K562 (cell line): ENCODE measurements around the gene MAP3K20. TPM values are rescaled to one million over a fixed set of nuclear protein-coding genes. Genes with fewer than 3 reads are reported as not detected.

Experiments
- ATAC-seq: fragments of 200-7000 bp; cut with Tn5 transposase; 3 replicates; pipeline ENCODE4 v1.9.1; 2020; ENCODE audit warnings: moderate library complexity
- BruUV-seq: library from RNA; stranded (reverse); fragments of 400-500 nt; replicated peaks from 2 replicates; lab custom pipeline; 2021; lab: Mats Ljungman, UMichigan
- CTCF ChIA-PET: fragments of 300-600 bp; formaldehyde crosslinking; extraction: SDS; loops from one replicate; lab custom pipeline; 2021; ENCODE audit warnings: low intra/inter-chr PET ratio; lab: Yijun Ruan, JAX
- POLR2A ChIA-PET: fragments of 300-600, 350-650 bp; sonication (Branson Sonifier 250); formaldehyde crosslinking; extraction: SDS; loops from one replicate; lab custom pipeline; 2021; ENCODE audit warnings: antibody characterized with exemption, inconsistent platforms; lab: Yijun Ruan, JAX
- DNase-seq, 4 experiments: peaks; one replicate each; pipeline versions ENCODE4 v3.0.0 to v3.0.0-alpha.2; 2011 to 2018; ENCODE audit warnings: low spot score in 3 of 4, mixed read lengths in 3 of 4; ENCODE audit errors: extremely low read depth in 1 of 4
- FAIRE-seq: peaks from 2 replicates; lab custom pipeline; 2011; peaks lifted over from hg19 to GRCh38; lab: Jason Lieb, UNC
- H2AFZ ChIP-seq: 2 replicates; pipeline ENCODE4 v1.6.0; 2011; ENCODE audit warnings: low read depth, low read length, control low read depth, inconsistent platforms
- H3K27ac ChIP-seq: fragments of 200-600 bp; 3 replicates; pipeline ENCODE4 v1.8.0; 2011; ENCODE audit warnings: low read depth, mild to moderate bottlenecking, control low read depth, inconsistent platforms, low read length, moderate library complexity, mixed read lengths; ENCODE audit errors: extremely low read depth
- H3K27me3 ChIP-seq, 2 experiments: fragments of 300-600 bp in 1 of 2; 2 replicates in 1 of 2; 3 replicates in 1 of 2; pipeline versions ENCODE4 v1.6.0 to v1.8.0; 2011; ENCODE audit warnings: inconsistent platforms in 2 of 2, low read length in 2 of 2, mild to moderate bottlenecking in 1 of 2, mixed read lengths in 1 of 2, moderate library complexity in 1 of 2; ENCODE audit not compliant: control insufficient read depth in 2 of 2, insufficient read depth in 2 of 2
- H3K36me3 ChIP-seq: fragments of 300-600 bp; 3 replicates; pipeline ENCODE4 v1.8.0; 2011; ENCODE audit warnings: mild to moderate bottlenecking, low read length, inconsistent platforms; ENCODE audit not compliant: control insufficient read depth, insufficient read depth
- H3K4me1 ChIP-seq, 2 experiments: fragments of 200-600 bp in 1 of 2; replicated peaks in 1 of 2; 2 replicates in 1 of 2; 3 replicates in 1 of 2; pipeline versions ENCODE4 v1.5.1 to v1.8.0; 2011; ENCODE audit warnings: inconsistent platforms in 2 of 2, low read length in 2 of 2, mild to moderate bottlenecking in 1 of 2, mixed read lengths in 1 of 2, moderate library complexity in 1 of 2; ENCODE audit not compliant: control insufficient read depth in 2 of 2, insufficient read depth in 2 of 2
- H3K4me2 ChIP-seq: 2 replicates; pipeline ENCODE4 v1.6.1; 2011; ENCODE audit warnings: low read length, control low read depth, inconsistent platforms, mixed read lengths; ENCODE audit not compliant: insufficient read depth
- H3K4me3 ChIP-seq: fragments of 200-600 bp; sonication (generic), shearing (Covaris generic); 2 replicates; pipeline ENCODE4 v1.5.1; 2016; ENCODE audit warnings: control low read depth, inconsistent platforms
- H3K79me2 ChIP-seq: fragments of 200-600 bp; 3 replicates; pipeline ENCODE4 v1.8.0; 2011; ENCODE audit warnings: low read length, inconsistent platforms; ENCODE audit not compliant: control insufficient read depth, insufficient read depth
- H3K9ac ChIP-seq, 2 experiments: 2 replicates each; pipeline versions ENCODE4 v1.6.0 to v1.6.1; 2011; ENCODE audit warnings: low read depth in 2 of 2, low read length in 2 of 2, control low read depth in 1 of 2, inconsistent platforms in 1 of 2, mild to moderate bottlenecking in 1 of 2, mixed read lengths in 1 of 2; ENCODE audit not compliant: insufficient read depth in 1 of 2
- H3K9me1 ChIP-seq: one replicate; pipeline ENCODE4 v1.6.0; 2011; ENCODE audit warnings: inconsistent platforms, mild to moderate bottlenecking, low read length, moderate library complexity; ENCODE audit not compliant: control insufficient read depth, insufficient read depth
- H3K9me3 ChIP-seq: replicated peaks from 2 replicates; pipeline ENCODE4 v1.5.1; 2011; ENCODE audit warnings: low read depth, low read length, inconsistent platforms; ENCODE audit not compliant: control insufficient read depth, insufficient read depth
- H4K20me1 ChIP-seq: replicated peaks from 2 replicates; pipeline ENCODE4 v1.6.1; 2011; ENCODE audit warnings: low read length, inconsistent platforms, mixed read lengths; ENCODE audit not compliant: control insufficient read depth, insufficient read depth
- DACH1 ChIP-seq: fragments of 450-650 bp; IDR thresholded peaks from 2 replicates; pipeline ENCODE4 v1.6.1; 2018; ENCODE audit not compliant: partially characterized antibody
- ELF2 ChIP-seq: fragments of 250-450 bp; sonication (Bioruptor Pico); IDR thresholded peaks from 2 replicates; pipeline ENCODE4 v1.5.0; 2021; ENCODE audit warnings: mild to moderate bottlenecking
- FOXM1 ChIP-seq, 2 experiments: fragments of 450-650 bp in 1 of 2; sonication (generic) in 1 of 2; formaldehyde crosslinking in 1 of 2; IDR thresholded peaks; 2 replicates each; pipeline versions ENCODE4 v1.6.1 to v1.9.0; 2017 to 2022; ENCODE audit warnings: low read depth in 2 of 2, mild to moderate bottlenecking in 2 of 2, missing genetic modification reagents in 1 of 2, moderate library complexity in 1 of 2
- HNRNPK ChIP-seq: fragments of 200-400 bp; formaldehyde crosslinking; IDR thresholded peaks from one replicate; pipeline ENCODE4 v1.6.1; 2018; ENCODE audit warnings: mild to moderate bottlenecking, low read depth, low read length; ENCODE audit not compliant: poor library complexity, severe bottlenecking
- KDM2B ChIP-seq: fragments of 250-450 bp; sonication (Bioruptor Pico); IDR thresholded peaks from 2 replicates; pipeline ENCODE4 v1.8.0; 2021; ENCODE audit warnings: mild to moderate bottlenecking, moderate library complexity
- KLF10 ChIP-seq: fragments of 250-450 bp; sonication (Bioruptor Pico); IDR thresholded peaks from 2 replicates; pipeline ENCODE4 v1.6.1; 2021; ENCODE audit warnings: matching md5 sums
- MEF2D ChIP-seq: conservative IDR thresholded peaks from 2 replicates; pipeline ENCODE4 v1.6.1; 2016; ENCODE audit warnings: low read depth, missing genetic modification characterization, missing compliant biosample characterization
- MIER1 ChIP-seq: fragments of 450-650 bp; IDR thresholded peaks from 2 replicates; pipeline ENCODE4 v1.6.1; 2016; ENCODE audit warnings: antibody characterized with exemption, mild to moderate bottlenecking, low read depth
- PYGO2 ChIP-seq: fragments of 450-650 bp; IDR thresholded peaks from 2 replicates; pipeline ENCODE4 v1.6.1; 2016; ENCODE audit warnings: mild to moderate bottlenecking, missing genetic modification characterization, moderate library complexity, missing compliant biosample characterization
- STAT5A ChIP-seq: IDR thresholded peaks from 2 replicates; pipeline ENCODE4 v1.6.1; 2012; ENCODE audit warnings: low read length, inconsistent platforms, borderline replicate concordance
- STAT5B ChIP-seq: fragments of 250-450 bp; sonication (Bioruptor Pico); IDR thresholded peaks from 2 replicates; pipeline ENCODE4 v1.8.0; 2021; ENCODE audit warnings: mild to moderate bottlenecking, inconsistent platforms
- ZFX ChIP-seq: sonication (generic); formaldehyde crosslinking; IDR thresholded peaks from 2 replicates; pipeline ENCODE4 v1.8.0; 2022; ENCODE audit warnings: mild to moderate bottlenecking, missing genetic modification reagents, moderate library complexity
- ZNF212 ChIP-seq: fragments of 450-650 bp; formaldehyde crosslinking; IDR thresholded peaks from 2 replicates; pipeline ENCODE4 v1.4.0; 2020; ENCODE audit warnings: mild to moderate bottlenecking
- ZSCAN32 ChIP-seq: fragments of 450-650 bp; formaldehyde crosslinking; IDR thresholded peaks from 2 replicates; pipeline ENCODE4 v1.4.0; 2020; ENCODE audit warnings: mild to moderate bottlenecking, moderate library complexity
- WGBS: fragments of 100-300 bp; shearing (Covaris generic); methylation state at CpG from one replicate; pipeline ENCODE4 v1.1.6; 2016; ENCODE audit warnings: low coverage, mixed read lengths; ENCODE audit not compliant: insufficient coverage; ENCODE audit errors: missing lambda C conversion rate; 5-methylcytosine and 5-hydroxymethylcytosine counted together
- in situ Hi-C: fragments of 300-500 bp; cut with MboI; formaldehyde crosslinking; loops from 4 replicates; pipeline ENCODE4 v1.15.0; 2018; ENCODE audit warnings: inconsistent platforms, mixed read lengths
- intact Hi-C: fragments of 100-400 bp; cut with micrococcal nuclease; formaldehyde crosslinking; loops from 2 replicates; pipeline ENCODE4 v1.14.2; 2022
- polyA plus RNA-seq, 8 experiments: library from polyadenylated mRNA; depleted of rRNA in 4 of 8; stranded (reverse) in 5 of 8; unstranded in 3 of 8; fragments of >200 nt; fragmentation: Nextera tagmentation in 2 of 8; fragmentation: Illumina TruSeq in 1 of 8; extraction: Ambion mirVana in 2 of 8; extraction: Trizol in 1 of 8; gene quantifications; 2 replicates each; pipeline versions ENCODE4 v1.2.1 to v1.2.3, GENCODE V29; 2011 to 2014; ENCODE audit warnings: inconsistent platforms in 1 of 8, missing spikeins in 1 of 8
- total RNA-seq, 7 experiments: library from RNA; depleted of rRNA in 6 of 7; stranded (reverse); fragments of >200 nt in 6 of 7; fragmentation: Illumina TruSeq in 2 of 7; extraction: Trizol in 2 of 7; gene quantifications; 2 replicates each; pipeline versions ENCODE4 v1.2.1 to v1.2.3, GENCODE V29; 2011 to 2021; ENCODE audit warnings: low replicate concordance in 1 of 7

MAP3K20 gene
- total and polyA plus RNA-seq, 9 of the 15 experiments (the other 6 are each of a cell fraction or from before 2014, with no cell fraction given): 9.8 to 34.2 (median 27.3) TPM

DNA sequence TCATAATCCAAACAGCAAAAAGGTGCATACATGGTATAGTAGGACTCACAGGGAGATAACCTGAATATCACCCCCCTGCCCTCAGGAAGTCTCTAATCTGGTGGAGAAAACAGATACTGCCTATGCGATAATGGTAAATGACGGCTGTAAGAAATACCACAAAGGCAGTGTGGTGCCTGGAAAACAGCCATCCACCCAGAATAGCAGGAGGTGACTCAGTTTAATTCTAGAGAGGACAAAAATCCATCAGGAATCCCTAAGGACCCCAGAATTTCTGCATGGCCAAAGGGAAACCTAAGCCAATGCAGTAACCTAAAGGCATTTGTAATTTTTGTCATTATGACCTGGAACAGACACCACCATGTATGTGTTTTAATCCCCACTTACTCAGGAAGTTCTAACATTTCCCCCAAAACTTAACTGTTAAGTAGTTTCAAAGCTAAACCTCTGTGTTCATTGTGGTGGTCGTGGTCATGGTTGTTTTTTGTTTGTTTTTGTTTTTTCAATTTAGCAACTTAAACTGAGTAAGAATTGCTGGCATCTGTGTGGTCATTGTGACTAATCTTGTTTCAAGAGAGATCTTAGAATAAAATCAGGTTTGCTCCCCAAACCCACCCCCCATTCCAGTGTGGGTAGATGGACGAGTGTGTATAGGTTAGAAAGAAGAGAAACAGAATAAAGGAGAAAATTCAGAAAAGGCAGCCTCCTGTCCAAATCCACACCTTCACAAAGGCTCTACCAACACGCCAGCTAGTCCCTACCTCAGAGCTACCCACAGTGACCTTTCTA is 157.5 kb downstream of the MAP3K20 start:
- FAIRE-seq: no peak
- H3K79me2 ChIP-seq: no peaks in the 10 kb centered on the region
- no peak overlapping the region for H3K9ac ChIP-seq
- DNase-seq: no peak
- TF ChIP-seq PYGO2 (tag) (no peak), ZFX (CRISPR knock-in tag) (no peak), HNRNPK (no peak), MEF2D (tag) (no peak), ZSCAN32 (no peak), ZNF212 (no peak), MIER1 (no peak), KDM2B (CRISPR knock-in tag) (no peak), DACH1 (no peak), STAT5A (no peak), FOXM1 (IDR thresholded peaks at IDR 0.05; ENCODE audit: low read depth) (no peak), FOXM1 (CRISPR knock-in tag; IDR thresholded peaks at IDR 0.05; ENCODE audit: low read depth) (no peak), ELF2 (CRISPR knock-in tag) (no peak), STAT5B (CRISPR knock-in tag) (no peak), KLF10 (CRISPR knock-in tag) (no peak)
- in situ Hi-C loops: no loop called here
- H3K36me3 ChIP-seq: peaks cover 30% of the 10 kb centered on the region
- BruUV-seq: no TSS peak
- intact Hi-C loops: no loop called here
- H3K4me2 ChIP-seq: no peak overlapping the region
- ChIA-PET CTCF (no interaction called here), POLR2A (interaction anchor here (0.9 kb wide), 1 partner anchor 33 kb away, joined by 3 read pairs; no protein-coding TSS in a partner anchor)
- no peaks in the 10 kb centered on the region for H3K27me3 ChIP-seq
- H3K9me1 ChIP-seq: no peaks in the 10 kb centered on the region
- no peaks in the 10 kb centered on the region for H3K4me1 ChIP-seq
- H2AFZ ChIP-seq: no peak overlapping the region
- H3K27ac ChIP-seq: no peak overlapping the region
- no peak overlapping the region for H3K4me3 ChIP-seq
- WGBS: 81% methylated on average over 5 of the region's 5 CpGs
- 0 out of 2 replicates have a peak, but pooled peaks cover 2% of the 10 kb centered on the region for H4K20me1 ChIP-seq
- ATAC-seq: no peak
- no peaks in the 10 kb centered on the region for H3K9me3 ChIP-seq
